NCI-H2171 treated with DMSO at 0.1 percent for 48 hours (cell line): Measurements from ENCODE around the gene ADCK1.
A peak's percentile ranks its signal among the peaks of the same experiment; 100 is the strongest.
"Not testable (repeated sequence)": the region's sequence is repeated elsewhere in the genome, so short reads cannot be mapped to it uniquely, and the experiment has no call there.

Source experiments
- DNase-seq: peaks from one replicate; lab custom pipeline; 2025; lab: John Stamatoyannopoulos, UW

ADCK1 gene

GRCh38 chr14:77950371-77951063, 150.6 kb downstream of the ADCK1 start:
- DNase-seq: no peak

GRCh38 chr14:77955816-77956484, 156.0 kb downstream of the ADCK1 start:
- DNase-seq: no peak

- not testable (repeated sequence) for DNase-seq
Observed at GRCh38 chr14:77959686-77960085, 159.8 kb downstream of the ADCK1 start.

GRCh38 chr14:77961847-77962580, 162.1 kb downstream of the ADCK1 start:
- DNase-seq: no peak

GRCh38 chr14:77962731-77963520, 163.0 kb downstream of the ADCK1 start:
- DNase-seq: no peak

- DNase-seq: no peak
Observed at GRCh38 chr14:77964586-77964985, 164.7 kb downstream of the ADCK1 start.

- DNase-seq: no peak
Observed at GRCh38 chr14:77965050-77965449, 165.1 kb downstream of the ADCK1 start.

- DNase-seq: no peak
Observed at GRCh38 chr14:77965919-77966435, 166.1 kb downstream of the ADCK1 start.

GRCh38 chr14:77967110-77967509, 167.2 kb downstream of the ADCK1 start:
- no peak for DNase-seq

GRCh38 chr14:77970646-77971045, 170.7 kb downstream of the ADCK1 start:
- no peak for DNase-seq

- DNase-seq: no peak
Observed at GRCh38 chr14:77973246-77973645, 173.3 kb downstream of the ADCK1 start.

GRCh38 chr14:77976591-77976990, 176.7 kb downstream of the ADCK1 start:
- peak; percentile 20 for DNase-seq

- no peak for DNase-seq
Observed at GRCh38 chr14:77979171-77979570, 179.3 kb downstream of the ADCK1 start.

GRCh38 chr14:77979666-77980351, 179.9 kb downstream of the ADCK1 start:
- DNase-seq: no peak

- peak; percentile 92 for DNase-seq
Observed at GRCh38 chr14:77980475-77981321, 180.8 kb downstream of the ADCK1 start.
